ENCODE measurements around the gene PPP1R9A.

DNA sequence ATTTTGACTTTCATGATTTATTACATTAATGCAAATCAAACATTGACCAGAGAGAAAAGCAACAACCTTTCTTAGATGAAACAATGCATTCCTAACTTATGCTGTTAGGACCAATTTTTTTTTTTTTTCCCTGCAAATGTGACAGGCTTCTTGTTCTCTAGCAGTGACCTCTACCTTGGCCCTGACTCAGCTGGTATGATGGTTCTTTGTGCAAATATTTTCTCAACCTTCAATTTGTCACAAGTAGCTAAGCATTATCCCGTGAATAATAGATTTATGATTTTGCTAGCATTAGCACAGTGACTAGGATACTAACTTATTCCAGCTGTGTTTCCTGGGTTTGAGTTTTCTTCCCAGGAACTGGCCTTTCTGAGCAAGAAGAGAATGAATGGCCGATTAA lies 64.9 kb downstream of the PPP1R9A start:
- TF ChIP-seq, protein P1, sequence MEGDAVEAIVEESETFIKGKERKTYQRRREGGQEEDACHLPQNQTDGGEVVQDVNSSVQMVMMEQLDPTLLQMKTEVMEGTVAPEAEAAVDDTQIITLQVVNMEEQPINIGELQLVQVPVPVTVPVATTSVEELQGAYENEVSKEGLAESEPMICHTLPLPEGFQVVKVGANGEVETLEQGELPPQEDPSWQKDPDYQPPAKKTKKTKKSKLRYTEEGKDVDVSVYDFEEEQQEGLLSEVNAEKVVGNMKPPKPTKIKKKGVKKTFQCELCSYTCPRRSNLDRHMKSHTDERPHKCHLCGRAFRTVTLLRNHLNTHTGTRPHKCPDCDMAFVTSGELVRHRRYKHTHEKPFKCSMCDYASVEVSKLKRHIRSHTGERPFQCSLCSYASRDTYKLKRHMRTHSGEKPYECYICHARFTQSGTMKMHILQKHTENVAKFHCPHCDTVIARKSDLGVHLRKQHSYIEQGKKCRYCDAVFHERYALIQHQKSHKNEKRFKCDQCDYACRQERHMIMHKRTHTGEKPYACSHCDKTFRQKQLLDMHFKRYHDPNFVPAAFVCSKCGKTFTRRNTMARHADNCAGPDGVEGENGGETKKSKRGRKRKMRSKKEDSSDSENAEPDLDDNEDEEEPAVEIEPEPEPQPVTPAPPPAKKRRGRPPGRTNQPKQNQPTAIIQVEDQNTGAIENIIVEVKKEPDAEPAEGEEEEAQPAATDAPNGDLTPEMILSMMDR (IDR thresholded peaks at IDR 0.05; ENCODE audit: insufficient read depth, low read length, poor library complexity, severe bottlenecking) = no peak
- no peak for TF ChIP-seq EZH2phosphoT487 (conservative IDR thresholded peaks at IDR 0.05; ENCODE audit: low read length)

All from SU-DHL-6 (cell line).